Glutamatergic neuron (in vitro differentiated cells): Measurements from ENCODE around the gene FKBP6. TPM values are rescaled to one million over a fixed set of nuclear protein-coding genes. Genes with fewer than 3 reads are reported as not detected.
"Not testable (repeated sequence)": the region's sequence is repeated elsewhere in the genome, so short reads cannot be mapped to it uniquely, and the experiment has no call there.

ENCODE experiments used
- DNase-seq: peaks from one replicate; pipeline ENCODE4 v3.0.0; 2022
- H3K27ac Mint-ChIP-seq: one replicate; pipeline ENCODE4 v1.8.0; 2020; ENCODE audit warnings: mild to moderate bottlenecking, mixed read lengths, inconsistent platforms; ENCODE audit not compliant: unreplicated experiment
- H3K27me3 Mint-ChIP-seq: one replicate; pipeline ENCODE4 v1.8.0; 2020; ENCODE audit warnings: mild to moderate bottlenecking, moderate library complexity, mixed read lengths, inconsistent platforms; ENCODE audit not compliant: unreplicated experiment
- H3K36me3 Mint-ChIP-seq: one replicate; pipeline ENCODE4 v1.8.0; 2020; ENCODE audit warnings: mild to moderate bottlenecking, mixed read lengths, inconsistent platforms; ENCODE audit not compliant: unreplicated experiment
- H3K4me1 Mint-ChIP-seq: one replicate; pipeline ENCODE4 v1.8.0; 2020; ENCODE audit warnings: mild to moderate bottlenecking, low read depth, mixed read lengths, inconsistent platforms; ENCODE audit not compliant: unreplicated experiment
- H3K4me3 Mint-ChIP-seq: one replicate; pipeline ENCODE4 v1.8.0; 2020; ENCODE audit warnings: mild to moderate bottlenecking, mixed read lengths, inconsistent platforms; ENCODE audit not compliant: unreplicated experiment
- H3K9me3 Mint-ChIP-seq: one replicate; pipeline ENCODE4 v1.8.0; 2020; ENCODE audit warnings: mild to moderate bottlenecking, moderate library complexity, mixed read lengths, inconsistent platforms; ENCODE audit not compliant: unreplicated experiment
- CTCF ChIP-seq: fragments of 200-600 bp; sonication (generic); IDR thresholded peaks from one replicate; pipeline ENCODE4 v1.5.0; 2021; ENCODE audit not compliant: partially characterized antibody, unreplicated experiment
- total RNA-seq: library from RNA; stranded (reverse); fragmentation: NEBNext Ultra II Directional; extraction: Animal tissue kit (Norgen Biotek cat#: 25700); gene quantifications from one replicate; pipeline ENCODE4 v1.2.1, GENCODE V29; 2021; ENCODE audit not compliant: unreplicated experiment

The FKBP6 gene
- total RNA-seq, 1 donor from 2014 or later: not detected

DNA sequence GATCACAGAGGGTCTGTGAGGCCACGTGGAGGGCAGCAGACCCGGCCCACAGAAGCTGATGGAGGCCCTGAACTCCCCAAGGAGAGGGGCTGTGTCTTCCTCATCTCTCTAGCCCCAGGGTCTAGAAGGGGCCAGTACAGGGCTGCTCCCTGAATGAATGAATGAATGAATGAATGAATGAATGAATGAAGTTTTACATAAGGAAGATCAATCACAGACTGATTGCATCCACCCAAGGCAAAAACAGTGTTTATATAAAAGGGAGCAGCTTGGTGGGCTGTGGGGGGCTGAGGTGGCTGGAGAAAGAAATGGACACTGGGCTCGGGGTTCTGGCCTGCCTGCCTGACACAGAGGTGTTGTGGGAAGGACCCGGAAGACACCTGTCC lies 14.4 kb upstream of the FKBP6 start:
- no peak for TF ChIP-seq CTCF
- H3K36me3 Mint-ChIP-seq: no peaks in the 10 kb centered on the region
- DNase-seq: no peak
- H3K27ac Mint-ChIP-seq: no peak overlapping the region
- H3K9me3 Mint-ChIP-seq: peaks cover 4% of the 10 kb centered on the region
- H3K4me3 Mint-ChIP-seq: no peak overlapping the region
- peaks cover 2% of the 10 kb centered on the region for H3K27me3 Mint-ChIP-seq
- no peaks in the 10 kb centered on the region for H3K4me1 Mint-ChIP-seq

GRCh38 chr7:73314271-73314670 lies 13.7 kb upstream of the FKBP6 start:
- no peaks in the 10 kb centered on the region for H3K36me3 Mint-ChIP-seq
- no peak overlapping the region for H3K4me3 Mint-ChIP-seq
- peaks cover 4% of the 10 kb centered on the region for H3K9me3 Mint-ChIP-seq
- TF ChIP-seq CTCF: no peak
- DNase-seq: no peak
- no peaks in the 10 kb centered on the region for H3K27me3 Mint-ChIP-seq
- no peak overlapping the region for H3K27ac Mint-ChIP-seq
- no peaks in the 10 kb centered on the region for H3K4me1 Mint-ChIP-seq

- Mint-ChIP-seq H3K27me3 (no peaks in the 10 kb centered on the region), H3K4me3 (no peak overlapping the region), H3K9me3 (peaks cover 2% of the 10 kb centered on the region), H3K27ac (no peak overlapping the region), H3K4me1 (no peaks in the 10 kb centered on the region), H3K36me3 (no peaks in the 10 kb centered on the region)
- no peak for TF ChIP-seq CTCF
- DNase-seq: no peak
Measured at GRCh38 chr7:73316521-73316920, 11.4 kb upstream of the FKBP6 start.

- not testable (repeated sequence) for H3K9me3 Mint-ChIP-seq, H3K4me1 Mint-ChIP-seq, H3K27ac Mint-ChIP-seq, H3K27me3 Mint-ChIP-seq, H3K36me3 Mint-ChIP-seq, DNase-seq, H3K4me3 Mint-ChIP-seq
Measured at GRCh38 chr7:73318656-73319204, 9.2 kb upstream of the FKBP6 start.

GRCh38 chr7:73319541-73319940 lies 8.4 kb upstream of the FKBP6 start:
- not testable (repeated sequence) for DNase-seq, H3K36me3 Mint-ChIP-seq, H3K27ac Mint-ChIP-seq, H3K4me3 Mint-ChIP-seq, H3K27me3 Mint-ChIP-seq, H3K4me1 Mint-ChIP-seq, H3K9me3 Mint-ChIP-seq

- not testable (repeated sequence) for DNase-seq, H3K4me1 Mint-ChIP-seq, H3K36me3 Mint-ChIP-seq, H3K4me3 Mint-ChIP-seq, H3K27ac Mint-ChIP-seq, H3K9me3 Mint-ChIP-seq, H3K27me3 Mint-ChIP-seq
Measured at GRCh38 chr7:73320009-73320408, 8.0 kb upstream of the FKBP6 start.

DNA sequence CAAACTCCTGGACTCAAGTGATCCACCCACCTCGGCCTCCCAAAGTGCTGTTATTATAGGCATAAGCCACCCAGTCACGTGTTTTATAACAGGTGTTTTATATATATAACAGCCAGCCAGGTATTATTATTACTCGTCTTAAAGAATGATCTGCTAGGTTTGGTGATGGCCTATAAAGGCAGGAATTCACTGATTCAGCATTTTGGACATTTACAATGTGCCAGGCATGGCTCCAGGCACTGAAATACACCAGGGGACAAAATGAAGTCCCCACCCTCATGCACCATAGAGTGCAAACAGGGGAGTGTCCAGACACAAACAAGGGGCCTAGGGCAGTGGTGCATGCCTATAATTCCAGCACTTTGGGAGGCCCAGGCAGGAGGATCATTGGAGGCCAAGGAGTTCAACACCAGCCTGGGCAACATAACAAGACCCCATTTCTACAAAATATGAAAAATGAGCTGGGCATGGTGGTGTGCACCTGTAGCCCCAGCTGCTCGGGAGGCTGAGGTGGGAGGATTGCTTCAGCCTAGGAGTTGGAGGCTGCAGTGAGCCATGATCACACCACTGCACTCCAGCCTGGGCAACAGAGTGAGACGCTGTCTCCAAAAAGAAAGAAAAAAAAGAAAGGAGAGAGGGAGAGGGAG lies 4.4 kb upstream of the FKBP6 start:
- H3K27me3 Mint-ChIP-seq, H3K27ac Mint-ChIP-seq, H3K4me3 Mint-ChIP-seq, H3K9me3 Mint-ChIP-seq, DNase-seq, H3K36me3 Mint-ChIP-seq, H3K4me1 Mint-ChIP-seq: not testable (repeated sequence)

GRCh38 chr7:73324081-73324845 lies 3.7 kb upstream of the FKBP6 start:
- not testable (repeated sequence) for H3K27ac Mint-ChIP-seq, H3K4me1 Mint-ChIP-seq, H3K27me3 Mint-ChIP-seq, H3K36me3 Mint-ChIP-seq, H3K4me3 Mint-ChIP-seq, H3K9me3 Mint-ChIP-seq
- DNase-seq: peak; percentile 27

DNA sequence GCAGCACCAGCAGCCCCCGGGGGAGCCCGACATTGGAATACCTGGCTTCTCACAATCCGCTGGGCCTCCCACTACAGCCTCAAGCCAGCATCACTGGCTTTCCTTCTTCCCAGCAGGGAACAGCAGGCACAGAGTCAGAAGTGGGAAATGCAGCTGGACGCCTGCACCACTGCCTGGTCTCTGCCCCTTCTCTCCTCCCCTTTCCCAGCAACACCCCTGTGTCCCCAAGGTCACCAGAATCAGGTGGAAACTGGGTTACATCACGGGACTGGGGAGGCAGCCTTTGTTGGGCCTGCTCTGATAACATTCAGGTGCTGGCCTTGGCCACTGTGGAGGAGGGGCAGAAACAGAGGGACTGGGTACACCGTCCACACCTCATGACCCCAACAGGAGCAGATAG lies 2.5 kb upstream of the FKBP6 start:
- H3K9me3 Mint-ChIP-seq, H3K4me1 Mint-ChIP-seq, H3K4me3 Mint-ChIP-seq, H3K27me3 Mint-ChIP-seq, H3K27ac Mint-ChIP-seq, DNase-seq, H3K36me3 Mint-ChIP-seq: not testable (repeated sequence)
